Glutamatergic neuron (in vitro differentiated cells): ENCODE results near the gene SPECC1. TPM values are rescaled to one million over a fixed set of nuclear protein-coding genes. Genes with fewer than 3 reads are reported as not detected.
A peak's percentile ranks its signal among the peaks of the same experiment; 100 is the strongest.

Source experiments
- DNase-seq: peaks from one replicate; pipeline ENCODE4 v3.0.0; 2022
- H3K27ac Mint-ChIP-seq: one replicate; pipeline ENCODE4 v1.8.0; 2020; ENCODE audit warnings: mild to moderate bottlenecking, mixed read lengths, inconsistent platforms; ENCODE audit not compliant: unreplicated experiment
- H3K27me3 Mint-ChIP-seq: one replicate; pipeline ENCODE4 v1.8.0; 2020; ENCODE audit warnings: mild to moderate bottlenecking, moderate library complexity, mixed read lengths, inconsistent platforms; ENCODE audit not compliant: unreplicated experiment
- H3K36me3 Mint-ChIP-seq: one replicate; pipeline ENCODE4 v1.8.0; 2020; ENCODE audit warnings: mild to moderate bottlenecking, mixed read lengths, inconsistent platforms; ENCODE audit not compliant: unreplicated experiment
- H3K4me1 Mint-ChIP-seq: one replicate; pipeline ENCODE4 v1.8.0; 2020; ENCODE audit warnings: mild to moderate bottlenecking, low read depth, mixed read lengths, inconsistent platforms; ENCODE audit not compliant: unreplicated experiment
- H3K4me3 Mint-ChIP-seq: one replicate; pipeline ENCODE4 v1.8.0; 2020; ENCODE audit warnings: mild to moderate bottlenecking, mixed read lengths, inconsistent platforms; ENCODE audit not compliant: unreplicated experiment
- H3K9me3 Mint-ChIP-seq: one replicate; pipeline ENCODE4 v1.8.0; 2020; ENCODE audit warnings: mild to moderate bottlenecking, moderate library complexity, mixed read lengths, inconsistent platforms; ENCODE audit not compliant: unreplicated experiment
- CTCF ChIP-seq: fragments of 200-600 bp; sonication (generic); IDR thresholded peaks from one replicate; pipeline ENCODE4 v1.5.0; 2021; ENCODE audit not compliant: partially characterized antibody, unreplicated experiment
- total RNA-seq: library from RNA; stranded (reverse); fragmentation: NEBNext Ultra II Directional; extraction: Animal tissue kit (Norgen Biotek cat#: 25700); gene quantifications from one replicate; pipeline ENCODE4 v1.2.1, GENCODE V29; 2021; ENCODE audit not compliant: unreplicated experiment

Gene SPECC1
- total RNA-seq, 1 donor from 2014 or later = 60.6 TPM

DNA sequence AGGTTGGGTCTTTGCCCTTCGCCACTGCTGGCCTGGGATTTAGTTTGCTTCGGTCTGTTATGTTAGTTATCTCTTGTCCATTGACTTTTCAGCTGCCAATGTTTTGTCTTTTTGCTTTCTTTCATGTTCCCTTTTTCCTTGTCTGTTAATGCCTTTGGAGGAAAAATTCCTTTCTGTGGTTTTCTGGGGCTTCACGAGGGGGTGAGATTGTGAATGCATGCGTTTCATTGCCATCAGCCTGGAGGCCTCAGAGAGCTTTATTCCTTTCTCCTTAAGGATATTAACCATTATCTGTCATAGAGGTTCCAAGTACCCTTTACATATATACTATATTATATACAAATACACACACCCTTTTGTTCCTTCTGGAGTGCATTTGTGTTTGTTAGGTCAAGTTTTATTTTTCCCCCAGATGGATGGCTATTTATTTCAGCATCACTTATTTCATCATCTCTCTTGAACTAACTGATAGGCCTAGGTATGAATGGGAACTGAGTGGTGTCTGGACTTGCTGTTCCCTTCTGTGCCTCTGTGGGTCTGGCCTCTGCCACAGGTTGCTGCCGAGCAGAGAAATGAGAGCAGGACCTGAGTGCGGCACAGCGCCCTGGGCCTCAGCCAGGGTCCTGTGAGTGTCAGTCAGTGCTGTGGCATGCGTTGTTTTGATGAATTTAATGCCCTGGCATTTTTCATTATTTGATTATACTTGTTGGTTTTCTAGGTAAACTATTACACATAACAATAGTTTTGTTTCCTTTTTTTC lies 264.8 kb downstream of the SPECC1 start:
- H3K27ac Mint-ChIP-seq = no peak overlapping the region
- no peaks in the 10 kb centered on the region for H3K36me3 Mint-ChIP-seq
- H3K9me3 Mint-ChIP-seq = no peaks in the 10 kb centered on the region
- DNase-seq = no peak
- H3K4me1 Mint-ChIP-seq = peaks cover 13% of the 10 kb centered on the region
- H3K27me3 Mint-ChIP-seq = peaks cover 3% of the 10 kb centered on the region
- no peak overlapping the region for H3K4me3 Mint-ChIP-seq
- TF ChIP-seq CTCF = no peak

DNA sequence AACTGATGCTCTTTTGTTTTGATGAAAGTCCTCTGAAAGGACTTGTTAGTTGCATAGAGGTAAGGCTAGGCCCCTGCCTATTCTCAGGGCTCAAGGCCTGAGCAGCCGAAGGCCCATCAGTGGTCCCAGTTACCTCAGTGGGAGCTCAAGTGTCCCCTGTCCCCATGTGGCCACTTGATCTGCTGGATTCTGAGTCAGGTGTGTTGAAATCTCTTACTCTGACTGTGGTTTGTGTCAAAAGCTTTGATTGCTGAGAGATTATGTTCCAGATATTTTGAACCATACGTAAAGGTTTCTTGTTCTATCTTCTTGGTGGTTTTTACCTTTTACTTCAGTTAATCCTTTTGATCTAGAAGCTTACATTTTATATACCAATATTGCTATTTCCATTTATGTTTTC lies 266.5 kb downstream of the SPECC1 start:
- H3K27ac Mint-ChIP-seq = no peak overlapping the region
- no peak for DNase-seq
- H3K36me3 Mint-ChIP-seq = no peaks in the 10 kb centered on the region
- peaks cover 4% of the 10 kb centered on the region for H3K9me3 Mint-ChIP-seq
- peaks cover 21% of the 10 kb centered on the region for H3K4me1 Mint-ChIP-seq
- H3K4me3 Mint-ChIP-seq = no peak overlapping the region
- H3K27me3 Mint-ChIP-seq = peaks cover 8% of the 10 kb centered on the region
- TF ChIP-seq CTCF = no peak

GRCh38 chr17:20276421-20276820 lies 267.3 kb downstream of the SPECC1 start:
- no peak for TF ChIP-seq CTCF
- H3K36me3 Mint-ChIP-seq = no peaks in the 10 kb centered on the region
- DNase-seq = no peak
- H3K27me3 Mint-ChIP-seq = peaks cover 8% of the 10 kb centered on the region
- H3K27ac Mint-ChIP-seq = no peak overlapping the region
- H3K9me3 Mint-ChIP-seq = peaks cover 4% of the 10 kb centered on the region
- peaks cover 22% of the 10 kb centered on the region for H3K4me1 Mint-ChIP-seq
- H3K4me3 Mint-ChIP-seq = no peak overlapping the region

DNA sequence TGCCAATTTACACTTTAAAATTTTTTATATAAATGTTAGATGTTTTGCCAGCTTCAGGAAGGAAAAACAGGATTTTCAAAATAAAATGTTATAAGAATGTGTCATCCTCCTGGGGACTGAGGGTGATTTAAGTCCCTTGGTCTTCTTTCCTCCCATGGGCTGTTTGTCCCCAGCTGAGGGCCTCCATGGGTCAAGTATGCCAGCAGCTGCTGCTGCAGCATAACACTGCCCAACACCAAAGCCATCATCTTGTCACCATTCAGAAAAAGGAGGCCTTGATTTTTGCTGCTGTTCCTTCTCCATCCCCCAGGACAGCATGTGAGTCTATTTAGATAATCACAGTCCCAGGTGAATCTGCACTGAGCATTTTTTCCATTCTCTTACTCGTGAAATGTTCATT lies 269.6 kb downstream of the SPECC1 start:
- no peak overlapping the region for H3K4me3 Mint-ChIP-seq
- H3K27me3 Mint-ChIP-seq = peaks cover 8% of the 10 kb centered on the region
- peaks cover 32% of the 10 kb centered on the region for H3K4me1 Mint-ChIP-seq
- H3K36me3 Mint-ChIP-seq = no peaks in the 10 kb centered on the region
- H3K9me3 Mint-ChIP-seq = peaks cover 4% of the 10 kb centered on the region
- H3K27ac Mint-ChIP-seq = peak overlapping the region; percentile 71
- DNase-seq = no peak
- peak; percentile 16 for TF ChIP-seq CTCF

GRCh38 chr17:20279631-20280030 lies 270.5 kb downstream of the SPECC1 start:
- Mint-ChIP-seq H3K36me3 (no peaks in the 10 kb centered on the region), H3K4me1 (peaks cover 38% of the 10 kb centered on the region), H3K27ac (peak overlapping the region; percentile 94), H3K9me3 (peaks cover 4% of the 10 kb centered on the region), H3K27me3 (peaks cover 8% of the 10 kb centered on the region), H3K4me3 (peak overlapping the region; percentile 59)
- DNase-seq = peak; percentile 33
- no peak for TF ChIP-seq CTCF
